Trophoblast cell (in vitro differentiated cells and primary cell): ENCODE measurements around the gene SSBP2.

Experiments used
- DNase-seq, 2 donors: peaks; one replicate each; pipeline ENCODE4 v3.0.0-alpha.2; 2016
- H2AFZ ChIP-seq: 2 replicates; pipeline ENCODE4 v1.6.1; 2013; ENCODE audit warnings: low read length, moderate library complexity, mild to moderate bottlenecking; ENCODE audit not compliant: insufficient read depth, poor library complexity
- H2AK5ac ChIP-seq: 2 replicates; pipeline ENCODE4 v1.6.1; 2013; ENCODE audit warnings: mild to moderate bottlenecking, low read length
- H2BK120ac ChIP-seq: 2 replicates; pipeline ENCODE4 v1.6.1; 2013; ENCODE audit warnings: low read length, mild to moderate bottlenecking, moderate library complexity; ENCODE audit not compliant: insufficient read depth, poor library complexity
- H2BK12ac ChIP-seq: 2 replicates; pipeline ENCODE4 v1.6.1; 2013; ENCODE audit warnings: mild to moderate bottlenecking, low read length, moderate library complexity
- H2BK5ac ChIP-seq: 2 replicates; pipeline ENCODE4 v1.6.1; 2013; ENCODE audit warnings: low read length, low read depth, moderate library complexity, mild to moderate bottlenecking; ENCODE audit not compliant: poor library complexity
- H3K14ac ChIP-seq: 2 replicates; pipeline ENCODE4 v1.6.1; 2013; ENCODE audit warnings: mild to moderate bottlenecking, low read length
- H3K18ac ChIP-seq: 2 replicates; pipeline ENCODE4 v1.6.1; 2013; ENCODE audit warnings: mild to moderate bottlenecking, low read length
- H3K23ac ChIP-seq: 2 replicates; pipeline ENCODE4 v1.6.1; 2013; ENCODE audit warnings: low read length
- H3K27ac ChIP-seq: 2 replicates; pipeline ENCODE4 v1.5.1; 2013; ENCODE audit warnings: low read depth, mild to moderate bottlenecking, inconsistent platforms, low read length, moderate library complexity
- H3K27me3 ChIP-seq: 2 replicates; pipeline ENCODE4 v1.6.1; 2013; ENCODE audit warnings: inconsistent platforms, mild to moderate bottlenecking, low read length, moderate library complexity; ENCODE audit not compliant: insufficient read depth
- H3K36me3 ChIP-seq, 2 experiments: 1 replicate in 1 of 2; 2 replicates in 1 of 2; pipeline ENCODE4 v1.6.1; 2013; ENCODE audit warnings: low read length in 2 of 2, mild to moderate bottlenecking in 2 of 2, moderate library complexity in 1 of 2; ENCODE audit not compliant: insufficient read depth in 2 of 2, control insufficient read depth in 1 of 2
- H3K4ac ChIP-seq: 2 replicates; pipeline ENCODE4 v1.6.1; 2013; ENCODE audit warnings: low read depth, mild to moderate bottlenecking, low read length, moderate library complexity
- H3K4me1 ChIP-seq, 2 experiments: 1 replicate in 1 of 2; 2 replicates in 1 of 2; pipeline ENCODE4 v1.6.1; 2013; ENCODE audit warnings: low read length in 2 of 2, mild to moderate bottlenecking in 2 of 2, moderate library complexity in 1 of 2; ENCODE audit not compliant: insufficient read depth in 2 of 2, control insufficient read depth in 1 of 2
- H3K4me2 ChIP-seq: 2 replicates; pipeline ENCODE4 v1.6.1; 2013; ENCODE audit warnings: inconsistent platforms, mild to moderate bottlenecking, low read length, moderate library complexity
- H3K4me3 ChIP-seq: 2 replicates; pipeline ENCODE4 v1.5.1; 2013; ENCODE audit warnings: mild to moderate bottlenecking, low read depth, low read length, inconsistent platforms
- H3K79me1 ChIP-seq: one replicate; pipeline ENCODE4 v1.6.1; 2013; ENCODE audit warnings: low read length
- H3K79me2 ChIP-seq: 2 replicates; pipeline ENCODE4 v1.6.1; 2013; ENCODE audit warnings: low read length, mild to moderate bottlenecking; ENCODE audit not compliant: control insufficient read depth, insufficient read depth, poor library complexity
- H3K9ac ChIP-seq: 2 replicates; pipeline ENCODE4 v1.6.1; 2013; ENCODE audit warnings: mild to moderate bottlenecking, low read length
- H3K9me3 ChIP-seq: 2 replicates; pipeline ENCODE4 v1.6.1; 2013; ENCODE audit warnings: low read depth, mild to moderate bottlenecking, control low read depth, inconsistent platforms, low read length; ENCODE audit not compliant: insufficient read depth
- H4K12ac ChIP-seq: 2 replicates; pipeline ENCODE4 v1.6.1; 2013; ENCODE audit warnings: low read depth, mild to moderate bottlenecking, low read length, moderate library complexity
- H4K8ac ChIP-seq: 2 replicates; pipeline ENCODE4 v1.6.1; 2013; ENCODE audit warnings: low read depth, mild to moderate bottlenecking, low read length, moderate library complexity
- H4K91ac ChIP-seq: one replicate; pipeline ENCODE4 v1.6.1; 2013; ENCODE audit warnings: low read depth, mild to moderate bottlenecking, low read length, moderate library complexity
- WGBS: extraction: QIAGEN DNeasy Blood & Tissue Kit; methylation state at CpG from one replicate; pipeline ENCODE4 v1.1.7; 2013; ENCODE audit warnings: missing lambda C conversion rate; ENCODE audit not compliant: insufficient read length, insufficient coverage; ENCODE audit errors: extremely low coverage; 5-methylcytosine and 5-hydroxymethylcytosine counted together

The SSBP2 gene

DNA sequence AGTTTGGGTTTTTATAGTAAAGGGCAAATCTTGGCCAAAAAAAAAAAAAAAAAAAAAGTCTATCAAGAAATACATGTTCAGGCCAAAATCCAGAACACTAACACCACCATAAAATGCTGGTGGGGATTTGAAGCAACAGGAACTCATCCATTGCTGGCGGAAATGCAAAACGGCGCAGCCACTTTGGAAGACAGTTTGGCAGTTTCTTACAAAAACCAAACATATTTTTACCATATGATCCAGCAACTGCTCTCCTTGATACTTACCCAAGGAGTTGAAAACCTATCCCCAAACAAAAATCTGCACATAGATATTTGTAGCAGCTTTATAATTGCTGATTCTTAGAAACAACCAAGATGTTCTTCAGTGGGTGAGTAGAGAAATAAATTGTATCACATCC, 203.9 kb downstream of the SSBP2 start:
- no peak overlapping the region for H3K18ac ChIP-seq
- H3K9me3 ChIP-seq = no peaks in the 10 kb centered on the region
- H2BK120ac ChIP-seq = no peak overlapping the region
- no peak overlapping the region for H4K91ac ChIP-seq
- H3K4ac ChIP-seq = no peak overlapping the region
- no peaks in the 10 kb centered on the region for H3K27me3 ChIP-seq
- H3K36me3 ChIP-seq = no peaks in the 10 kb centered on the region
- H4K12ac ChIP-seq = no peak overlapping the region
- no peaks in the 10 kb centered on the region for H3K79me2 ChIP-seq
- H2BK12ac ChIP-seq = no peak overlapping the region
- H4K8ac ChIP-seq = no peak overlapping the region
- no peak overlapping the region for H2BK5ac ChIP-seq
- no peak overlapping the region for H3K14ac ChIP-seq
- DNase-seq = no peak
- H3K27ac ChIP-seq = no peak overlapping the region
- no peak overlapping the region for H2AK5ac ChIP-seq
- H3K79me1 ChIP-seq = no peaks in the 10 kb centered on the region
- no peak overlapping the region for H2AFZ ChIP-seq
- no CpG with 5 or more reads among the region's 3 CpGs for WGBS
- H3K9ac ChIP-seq = no peak overlapping the region
- H3K4me2 ChIP-seq = no peak overlapping the region
- H3K23ac ChIP-seq = no peak overlapping the region
- no peak overlapping the region for H3K4me3 ChIP-seq
- no peaks in the 10 kb centered on the region for H3K4me1 ChIP-seq

GRCh38 chr5:81545911-81546310, 205.0 kb downstream of the SSBP2 start:
- H3K9me3 ChIP-seq = no peaks in the 10 kb centered on the region
- no peak overlapping the region for H2AK5ac ChIP-seq
- no peak overlapping the region for H3K14ac ChIP-seq
- no peak overlapping the region for H4K91ac ChIP-seq
- H3K79me2 ChIP-seq = no peaks in the 10 kb centered on the region
- no peak overlapping the region for H4K12ac ChIP-seq
- DNase-seq = no peak
- no peak overlapping the region for H2AFZ ChIP-seq
- no peak overlapping the region for H2BK12ac ChIP-seq
- H3K4me2 ChIP-seq = no peak overlapping the region
- no peak overlapping the region for H3K4ac ChIP-seq
- H3K23ac ChIP-seq = no peak overlapping the region
- H3K4me1 ChIP-seq = no peaks in the 10 kb centered on the region
- H3K36me3 ChIP-seq = no peaks in the 10 kb centered on the region
- no peak overlapping the region for H3K9ac ChIP-seq
- no peak overlapping the region for H3K18ac ChIP-seq
- no peak overlapping the region for H3K4me3 ChIP-seq
- H2BK5ac ChIP-seq = no peak overlapping the region
- no peak overlapping the region for H3K27ac ChIP-seq
- no peak overlapping the region for H2BK120ac ChIP-seq
- no peaks in the 10 kb centered on the region for H3K79me1 ChIP-seq
- H3K27me3 ChIP-seq = no peaks in the 10 kb centered on the region
- no peak overlapping the region for H4K8ac ChIP-seq

DNA sequence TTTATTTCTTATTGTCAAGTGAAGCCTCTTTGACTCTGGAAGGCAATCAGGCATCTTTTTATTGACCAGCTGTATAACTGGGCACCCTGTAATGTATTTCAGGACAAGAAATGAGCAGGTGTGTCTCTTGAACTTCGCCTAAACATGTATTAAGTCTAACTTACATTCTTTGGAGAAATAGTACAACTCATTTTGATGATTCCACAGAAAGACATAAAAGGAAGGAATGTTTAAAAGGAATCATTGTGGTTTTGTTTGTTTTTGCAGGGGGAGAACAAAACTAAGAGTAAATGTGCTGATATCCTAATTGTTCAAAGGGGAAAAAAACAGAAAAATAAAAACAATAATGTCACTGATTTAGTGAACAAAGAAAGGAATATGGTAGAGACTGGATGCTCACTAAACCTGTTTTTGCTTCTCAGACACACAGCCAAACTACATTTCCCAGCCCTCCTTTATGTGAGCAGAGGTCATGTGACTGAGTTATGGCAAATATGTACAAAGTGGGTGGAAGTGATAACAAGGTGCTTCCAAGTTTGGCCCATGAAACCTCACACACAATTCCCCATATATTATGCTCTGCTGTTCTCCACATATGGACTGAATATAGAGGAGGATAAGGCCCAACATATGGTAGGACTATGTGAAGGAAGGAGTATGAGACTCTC, 206.4 kb downstream of the SSBP2 start:
- peak in 1 of 2 donors; percentile 2 for DNase-seq
- no peak overlapping the region for H3K23ac ChIP-seq
- no peaks in the 10 kb centered on the region for H3K36me3 ChIP-seq
- WGBS = no CpG with 5 or more reads among the region's 1 CpG
- H3K27me3 ChIP-seq = no peaks in the 10 kb centered on the region
- no peak overlapping the region for H3K9ac ChIP-seq
- H3K79me2 ChIP-seq = no peaks in the 10 kb centered on the region
- H2BK5ac ChIP-seq = no peak overlapping the region
- no peak overlapping the region for H2BK120ac ChIP-seq
- no peak overlapping the region for H3K4ac ChIP-seq
- no peak overlapping the region for H4K91ac ChIP-seq
- no peak overlapping the region for H4K12ac ChIP-seq
- H2AK5ac ChIP-seq = no peak overlapping the region
- no peak overlapping the region for H3K4me2 ChIP-seq
- H4K8ac ChIP-seq = no peak overlapping the region
- H3K79me1 ChIP-seq = no peaks in the 10 kb centered on the region
- no peaks in the 10 kb centered on the region for H3K9me3 ChIP-seq
- H2AFZ ChIP-seq = no peak overlapping the region
- H3K14ac ChIP-seq = no peak overlapping the region
- no peak overlapping the region for H3K27ac ChIP-seq
- H3K18ac ChIP-seq = no peak overlapping the region
- no peak overlapping the region for H3K4me3 ChIP-seq
- no peaks in the 10 kb centered on the region for H3K4me1 ChIP-seq
- H2BK12ac ChIP-seq = no peak overlapping the region

GRCh38 chr5:81542242-81542641, 208.7 kb downstream of the SSBP2 start:
- Histone ChIP-seq H4K8ac (no peak overlapping the region), H3K79me1 (no peaks in the 10 kb centered on the region), H2BK5ac (no peak overlapping the region), H2BK12ac (no peak overlapping the region), H2AFZ (no peak overlapping the region), H2BK120ac (no peak overlapping the region), H3K9me3 (no peaks in the 10 kb centered on the region), H3K27me3 (no peaks in the 10 kb centered on the region), H3K14ac (no peak overlapping the region), H3K36me3 (no peaks in the 10 kb centered on the region), H3K4me2 (no peak overlapping the region), H4K91ac (no peak overlapping the region), H3K4ac (no peak overlapping the region), H2AK5ac (no peak overlapping the region), H3K4me3 (no peak overlapping the region), H3K4me1 (no peaks in the 10 kb centered on the region), H3K27ac (no peak overlapping the region), H3K79me2 (no peaks in the 10 kb centered on the region), H4K12ac (no peak overlapping the region), H3K9ac (no peak overlapping the region), H3K18ac (no peak overlapping the region), H3K23ac (no peak overlapping the region)
- no peak for DNase-seq
- no CpG with 5 or more reads among the region's 1 CpG for WGBS
